ENCODE measurements around the gene PIP5K1B.

PIP5K1B gene

GRCh38 chr9:68925175-68925574 lies 220.1 kb downstream of the PIP5K1B start:
- DNase-seq, result no peak

- DNase-seq, result no peak
Measured at GRCh38 chr9:68927165-68927564, 222.1 kb downstream of the PIP5K1B start.

- DNase-seq, result no peak
Measured at GRCh38 chr9:68931821-68932220, 226.8 kb downstream of the PIP5K1B start.

- no peak for DNase-seq
Measured at GRCh38 chr9:68932458-68932857, 227.4 kb downstream of the PIP5K1B start.

- no peak for DNase-seq
Measured at GRCh38 chr9:68933434-68934328, 228.6 kb downstream of the PIP5K1B start.

GRCh38 chr9:68934329-68934644 lies 229.2 kb downstream of the PIP5K1B start:
- DNase-seq, result no peak

GRCh38 chr9:68940573-68940972 lies 235.5 kb downstream of the PIP5K1B start:
- no peak for DNase-seq

GRCh38 chr9:68941780-68942459 lies 236.9 kb downstream of the PIP5K1B start:
- no peak for DNase-seq

GRCh38 chr9:68942790-68943189 lies 237.8 kb downstream of the PIP5K1B start:
- no peak for DNase-seq

GRCh38 chr9:68947015-68947414 lies 242.0 kb downstream of the PIP5K1B start:
- DNase-seq, result no peak

- no peak for DNase-seq
Measured at GRCh38 chr9:68947842-68948569, 243.0 kb downstream of the PIP5K1B start.

GRCh38 chr9:68949271-68950000 lies 244.4 kb downstream of the PIP5K1B start:
- no peak for DNase-seq

GRCh38 chr9:68950188-68950587 lies 245.1 kb downstream of the PIP5K1B start:
- no peak for DNase-seq

- no peak for DNase-seq
Measured at GRCh38 chr9:68950689-68951088, 245.6 kb downstream of the PIP5K1B start.

- DNase-seq, result no peak
Measured at GRCh38 chr9:68951879-68952659, 247.0 kb downstream of the PIP5K1B start.

- DNase-seq, result no peak
Measured at GRCh38 chr9:68953771-68954170, 248.7 kb downstream of the PIP5K1B start.

GRCh38 chr9:68955330-68955729 lies 250.3 kb downstream of the PIP5K1B start:
- DNase-seq, result no peak

GRCh38 chr9:68957479-68957878 lies 252.4 kb downstream of the PIP5K1B start:
- no peak for DNase-seq

GRCh38 chr9:68961587-68961986 lies 256.5 kb downstream of the PIP5K1B start:
- no peak for DNase-seq

GRCh38 chr9:68963416-68963815 lies 258.4 kb downstream of the PIP5K1B start:
- DNase-seq, result no peak

GRCh38 chr9:68964102-68964541 lies 259.1 kb downstream of the PIP5K1B start:
- no peak for DNase-seq

- no peak for DNase-seq
Measured at GRCh38 chr9:68964765-68965164, 259.7 kb downstream of the PIP5K1B start.
